Superior temporal gyrus (tissue), 1 donor: ENCODE results near the gene RFX5.
"Not testable (repeated sequence)": the region's sequence is repeated elsewhere in the genome, so short reads cannot be mapped to it uniquely, and the experiment has no call there.

Source experiments
- DNase-seq: peaks from one replicate; pipeline ENCODE4 v3.0.0-alpha.2; 2016; ENCODE audit errors: extremely low spot score

RFX5 gene

DNA sequence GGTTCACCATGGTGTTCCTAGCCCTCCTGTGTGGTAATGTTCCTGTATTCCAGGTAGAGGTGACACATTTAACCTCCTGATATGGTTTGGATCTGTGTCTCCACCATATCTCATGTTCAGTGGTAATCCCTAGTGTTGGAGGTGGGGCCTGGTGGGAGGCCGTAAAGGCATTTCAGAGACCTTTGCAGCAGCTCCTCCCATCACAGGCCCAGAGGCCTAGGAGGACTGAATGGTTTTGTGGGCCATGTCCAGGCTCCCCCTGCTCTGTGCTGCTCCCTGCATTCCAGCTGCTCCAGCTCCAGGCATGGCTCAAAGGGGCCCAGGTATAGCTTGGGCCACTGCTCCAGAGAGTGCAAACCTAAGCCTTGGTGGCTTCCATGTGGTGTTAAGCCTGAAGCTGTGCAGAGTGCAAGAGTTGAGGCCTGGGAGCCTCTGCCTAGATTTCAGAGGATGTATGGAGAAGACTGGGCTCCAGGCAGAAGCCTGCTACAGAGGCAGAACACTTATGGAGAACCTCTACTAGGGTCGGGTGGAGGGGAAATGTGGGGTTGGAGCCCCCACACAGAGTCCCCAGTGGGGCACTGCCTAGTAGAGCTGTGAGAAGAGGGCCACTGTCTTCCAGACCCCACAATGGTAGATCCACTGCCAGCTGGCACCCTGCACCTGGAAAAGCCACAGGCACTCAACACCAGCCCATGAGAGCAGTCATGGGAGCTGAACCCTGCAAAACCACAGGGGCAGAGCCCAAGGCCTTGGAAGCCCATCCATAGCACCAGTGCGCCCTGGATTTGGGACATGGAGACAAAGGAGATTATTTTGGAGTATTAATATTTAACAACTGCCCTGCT is 15.5 kb upstream of the RFX5 start:
- no peak for DNase-seq

- DNase-seq: no peak
Observed at GRCh38 chr1:151361883-151362282, 14.8 kb upstream of the RFX5 start.

DNA sequence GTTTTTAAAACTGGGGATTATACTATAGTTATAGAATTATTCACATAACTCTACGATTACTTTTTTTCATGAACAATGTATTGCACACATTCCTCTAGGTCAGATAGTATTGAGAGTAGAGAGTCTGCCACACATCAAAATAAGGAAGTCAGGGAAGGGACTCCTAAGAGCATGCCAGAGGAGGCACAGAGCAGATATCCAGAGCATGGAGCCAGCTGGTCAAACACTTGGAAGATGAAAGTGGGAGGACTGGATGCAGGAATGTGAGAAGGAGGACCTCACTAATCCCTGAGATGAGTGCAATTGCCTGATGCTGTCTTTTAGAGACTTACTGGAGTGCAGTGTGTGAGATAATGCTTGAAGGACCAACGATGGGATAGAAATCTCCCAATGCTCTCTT is 9.6 kb upstream of the RFX5 start:
- no peak for DNase-seq

DNA sequence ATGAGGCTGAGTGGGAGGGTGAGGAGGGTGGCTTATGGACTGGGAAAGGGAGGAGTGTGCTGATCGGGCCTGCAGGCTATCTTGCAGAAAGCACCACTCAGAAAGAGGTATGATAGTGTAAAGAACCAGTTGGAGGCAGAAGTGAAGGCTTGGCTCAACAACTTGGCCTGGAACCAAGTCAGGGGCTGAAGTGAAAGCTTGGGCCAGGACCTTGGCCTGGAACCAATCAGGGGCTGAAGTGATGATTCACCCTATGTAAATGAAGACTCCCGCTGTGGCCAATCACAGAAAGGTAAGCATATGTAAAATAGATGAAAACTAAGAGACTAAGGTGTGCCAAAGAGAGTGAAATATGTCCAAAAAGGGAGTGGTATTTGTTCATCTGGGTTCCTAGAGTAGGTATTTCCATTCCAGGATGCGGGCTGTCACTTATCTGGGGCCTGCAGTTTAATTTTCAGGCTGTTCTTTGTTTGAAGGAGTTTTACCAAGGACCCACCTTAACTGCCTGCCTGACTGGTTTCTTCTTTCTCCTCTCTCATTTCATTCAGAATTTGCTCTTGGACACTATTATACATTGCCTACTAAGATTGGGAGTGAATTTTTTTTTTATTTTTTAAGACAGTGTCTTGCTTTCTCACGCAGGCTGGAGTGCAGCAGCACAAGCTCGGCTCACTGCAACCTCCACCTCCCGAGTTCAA is 5.1 kb upstream of the RFX5 start:
- DNase-seq: no peak

GRCh38 chr1:151350323-151350722 is 3.3 kb upstream of the RFX5 start:
- DNase-seq: not testable (repeated sequence)

DNA sequence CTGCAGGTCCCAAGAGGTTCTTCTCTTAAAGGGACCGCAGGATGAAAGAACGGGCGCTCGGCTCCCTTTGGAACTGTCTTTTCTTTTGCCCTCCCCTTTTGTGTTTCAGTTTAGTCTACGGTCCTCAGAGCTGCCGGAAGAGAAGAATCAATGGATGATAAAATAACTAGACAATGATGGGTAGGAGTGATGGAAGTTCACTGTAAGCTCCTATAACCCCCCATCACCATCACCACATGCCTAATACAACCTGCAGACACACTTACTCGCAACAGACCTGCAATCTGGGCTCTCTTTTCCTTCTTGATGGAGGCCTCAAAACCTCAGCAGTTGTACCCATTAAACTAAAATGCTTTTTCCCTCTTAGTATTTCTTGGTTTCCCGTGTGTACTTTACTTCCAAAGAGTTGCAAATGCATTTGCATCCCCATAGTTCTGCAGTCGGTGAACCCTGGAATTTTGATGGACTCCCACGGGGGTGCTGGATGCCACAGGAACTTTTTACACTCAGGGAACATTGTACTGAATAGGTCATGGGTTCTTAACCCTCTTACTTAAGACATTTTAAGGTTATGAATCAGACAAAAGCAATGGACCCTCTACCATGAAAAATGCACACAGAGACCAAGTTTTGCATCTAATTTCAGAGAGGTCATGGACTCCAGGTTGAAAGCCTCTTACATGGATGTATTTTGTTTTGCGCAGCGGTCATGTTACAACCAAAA is 633 bp upstream of the RFX5 start:
- no peak for DNase-seq

DNA sequence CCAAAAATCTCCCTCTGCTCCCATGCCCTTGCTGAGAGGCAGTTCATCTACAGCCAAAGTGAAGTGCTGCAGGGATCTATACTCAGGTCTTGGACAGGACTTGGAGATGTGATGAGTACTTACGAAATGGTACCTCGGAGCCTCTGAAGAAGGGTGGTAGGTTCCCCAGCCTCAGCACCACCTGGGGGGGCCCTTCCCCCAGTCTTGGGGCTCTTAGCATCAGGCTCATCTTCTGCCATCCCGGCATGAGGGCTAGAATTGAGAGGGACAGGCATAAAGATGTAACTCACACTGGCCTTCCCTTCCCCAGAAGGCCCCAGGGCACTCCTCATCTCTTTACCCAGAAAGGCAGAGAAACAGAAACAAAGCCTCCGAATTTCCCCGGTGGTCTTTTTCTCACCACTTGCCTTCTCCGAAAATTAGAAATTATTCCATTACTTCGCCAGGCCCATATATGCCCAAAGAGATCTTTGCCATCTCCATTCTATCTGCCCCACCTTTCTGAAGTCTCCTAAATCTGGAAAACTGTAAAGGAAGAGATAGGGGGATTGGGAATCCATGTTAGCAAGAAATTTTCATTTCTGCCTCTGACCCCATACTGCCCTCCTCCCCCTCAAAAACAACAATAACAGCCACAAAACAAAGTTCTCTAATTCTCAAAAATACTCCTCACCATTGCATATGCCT is 827 bp downstream of the RFX5 start:
- DNase-seq: no peak

DNA sequence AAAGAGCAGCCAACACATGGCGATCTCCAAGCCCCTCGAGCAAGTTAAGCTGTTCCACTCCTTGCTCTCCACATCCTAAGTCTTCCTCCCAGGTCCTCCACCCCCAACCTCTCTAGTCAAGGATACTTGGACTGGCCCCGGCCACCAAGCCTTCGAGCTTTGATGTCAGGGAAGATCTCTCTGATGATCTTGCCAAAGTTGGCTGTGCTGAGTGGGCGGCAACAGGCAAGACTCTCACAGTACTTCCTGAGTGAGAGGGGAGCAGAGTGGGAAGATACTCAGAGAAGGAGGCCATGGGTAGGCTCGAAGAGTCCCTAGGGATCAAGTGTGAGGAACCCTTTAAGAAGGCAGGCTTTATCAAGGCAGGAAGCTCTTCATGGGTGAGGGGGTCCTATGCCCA is 2.8 kb downstream of the RFX5 start:
- DNase-seq: no peak

DNA sequence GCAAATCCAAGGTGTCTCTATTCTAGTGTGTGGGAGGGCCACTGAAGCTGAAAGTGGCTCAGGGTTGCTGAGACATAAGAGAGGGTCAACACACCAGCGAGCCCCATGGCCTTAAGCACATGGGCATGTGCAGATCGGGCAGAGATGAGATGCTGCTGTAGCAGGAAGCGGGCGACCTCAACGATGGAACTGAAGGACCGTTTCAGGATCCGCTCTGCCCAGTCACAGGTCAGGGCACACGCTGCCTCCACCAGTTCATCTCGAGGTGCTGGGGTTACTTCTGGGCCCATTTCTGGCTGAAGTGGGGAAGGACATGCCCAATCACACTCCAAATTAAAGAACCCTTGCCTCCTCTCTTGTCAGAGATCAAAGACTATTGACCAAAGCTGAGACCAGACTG is 3.5 kb downstream of the RFX5 start:
- no peak for DNase-seq

GRCh38 chr1:151342569-151342968 is 4.5 kb downstream of the RFX5 start:
- DNase-seq: no peak

DNA sequence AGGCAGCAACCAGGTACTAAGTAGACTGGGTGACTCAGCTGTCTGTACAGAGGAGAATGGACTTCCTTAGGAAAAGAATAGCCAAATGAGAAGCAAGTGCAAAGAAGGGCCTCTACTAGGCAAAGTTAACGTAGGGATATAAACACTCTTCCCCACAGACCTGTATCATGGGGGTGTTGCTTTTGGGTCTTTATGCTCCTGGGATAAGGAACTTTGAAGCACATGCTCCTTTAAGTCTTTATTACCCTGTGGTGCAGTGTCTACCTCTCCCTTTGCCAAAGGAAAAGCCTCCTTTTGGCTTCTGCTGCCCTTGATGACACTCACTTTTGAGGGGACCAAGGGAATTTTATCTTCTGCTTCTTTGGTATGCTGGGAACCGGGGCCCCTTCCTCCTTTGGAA is 5.0 kb downstream of the RFX5 start:
- DNase-seq: no peak

DNA sequence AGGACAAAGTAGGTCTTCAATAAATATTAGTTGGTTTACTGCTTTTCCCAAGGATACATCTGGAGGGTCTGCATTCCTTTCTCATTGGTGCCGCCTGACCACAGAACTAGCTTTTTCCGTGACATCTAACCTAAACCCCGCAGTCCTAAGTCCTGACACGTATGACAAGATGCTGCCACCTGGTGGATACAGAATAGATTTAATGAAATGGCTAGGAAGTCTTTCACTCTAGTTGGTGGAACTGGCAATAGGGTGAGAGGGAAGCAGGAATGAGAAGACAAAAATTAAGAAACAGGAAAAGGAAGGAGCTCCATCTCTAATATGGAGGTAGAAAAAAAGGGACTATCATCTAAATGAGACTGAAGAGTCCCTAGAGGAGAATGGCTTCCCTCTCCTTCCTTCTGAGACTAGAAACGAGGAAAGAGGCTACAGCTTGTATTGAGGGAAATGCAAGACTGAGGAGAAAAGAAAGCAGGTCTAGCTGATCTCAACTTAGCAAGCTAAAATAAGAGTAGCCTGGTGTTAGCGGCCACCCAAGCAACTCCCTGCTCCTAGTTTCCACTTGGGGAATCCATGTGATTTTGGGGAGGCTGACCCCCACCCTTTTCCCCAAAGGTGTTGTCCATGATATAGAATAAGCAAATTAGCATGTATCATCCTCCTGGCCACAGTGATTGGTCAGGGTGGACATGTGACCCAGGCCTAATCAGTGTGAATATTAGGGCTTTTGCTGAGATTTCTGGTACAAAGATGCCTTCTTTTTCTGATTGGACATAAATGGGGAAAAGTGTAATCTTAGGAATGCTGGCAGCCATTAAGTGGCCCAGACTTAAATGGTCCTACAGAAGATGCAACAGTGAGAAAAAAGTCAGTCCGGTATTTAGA is 5.9 kb downstream of the RFX5 start:
- DNase-seq: peak; percentile 98

GRCh38 chr1:151336556-151336955 is 10.5 kb downstream of the RFX5 start:
- DNase-seq: no peak

DNA sequence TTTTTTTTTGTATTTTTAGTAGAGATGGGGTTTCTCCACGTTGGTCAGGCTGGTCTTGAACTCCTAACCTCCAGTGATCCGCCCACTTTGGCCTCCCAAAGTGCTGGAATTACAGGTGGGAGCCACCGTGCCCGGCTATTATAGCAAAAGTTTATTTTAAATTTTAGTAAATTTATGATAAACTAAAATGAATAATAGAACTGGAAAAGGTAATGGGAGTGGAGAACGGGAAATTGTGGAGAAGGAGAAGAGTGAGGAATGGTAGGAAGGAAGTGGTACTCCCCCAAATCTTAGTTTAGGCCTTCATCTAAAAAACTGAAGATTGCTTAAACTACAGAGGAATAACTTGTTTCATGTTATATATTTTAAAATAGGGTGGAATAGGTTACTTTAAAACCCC is 12.2 kb downstream of the RFX5 start:
- no peak for DNase-seq

DNA sequence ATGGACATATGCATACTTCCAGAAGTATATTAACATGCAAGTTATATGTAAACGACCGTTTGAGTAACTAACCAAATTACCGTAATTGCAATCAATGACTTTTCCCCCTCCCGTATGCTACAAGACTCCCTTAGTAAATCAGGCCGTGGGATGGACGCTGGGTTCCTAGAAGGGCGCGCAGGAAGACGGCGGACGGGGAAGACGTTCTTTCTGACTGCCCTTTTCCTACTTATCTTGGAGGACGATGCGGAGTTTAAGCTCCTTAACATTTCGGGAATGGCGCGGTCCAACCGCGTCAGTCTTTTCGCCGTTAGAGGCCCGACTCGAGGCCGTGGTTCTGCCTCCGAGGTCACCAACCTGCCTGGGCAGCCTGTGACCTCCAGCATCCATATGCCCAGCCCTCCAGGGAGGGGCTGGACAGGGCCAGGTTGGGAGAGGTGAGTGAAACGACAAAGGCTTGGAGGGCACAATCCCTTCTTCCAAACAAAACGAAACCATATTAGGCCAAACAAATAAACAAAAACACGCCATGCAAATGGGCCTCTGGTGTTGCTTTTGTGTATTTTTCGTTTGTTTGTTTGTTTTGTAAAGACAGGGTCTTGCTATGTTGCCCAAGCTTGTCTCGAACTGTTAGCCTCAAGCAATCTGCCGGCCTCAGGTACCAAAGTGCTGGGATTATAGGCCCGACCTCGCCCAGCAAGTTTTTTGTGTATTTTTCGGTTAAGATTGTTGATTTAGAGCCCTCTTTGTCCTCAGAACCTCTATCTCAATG is 19.0 kb downstream of the RFX5 start:
- no peak for DNase-seq

DNA sequence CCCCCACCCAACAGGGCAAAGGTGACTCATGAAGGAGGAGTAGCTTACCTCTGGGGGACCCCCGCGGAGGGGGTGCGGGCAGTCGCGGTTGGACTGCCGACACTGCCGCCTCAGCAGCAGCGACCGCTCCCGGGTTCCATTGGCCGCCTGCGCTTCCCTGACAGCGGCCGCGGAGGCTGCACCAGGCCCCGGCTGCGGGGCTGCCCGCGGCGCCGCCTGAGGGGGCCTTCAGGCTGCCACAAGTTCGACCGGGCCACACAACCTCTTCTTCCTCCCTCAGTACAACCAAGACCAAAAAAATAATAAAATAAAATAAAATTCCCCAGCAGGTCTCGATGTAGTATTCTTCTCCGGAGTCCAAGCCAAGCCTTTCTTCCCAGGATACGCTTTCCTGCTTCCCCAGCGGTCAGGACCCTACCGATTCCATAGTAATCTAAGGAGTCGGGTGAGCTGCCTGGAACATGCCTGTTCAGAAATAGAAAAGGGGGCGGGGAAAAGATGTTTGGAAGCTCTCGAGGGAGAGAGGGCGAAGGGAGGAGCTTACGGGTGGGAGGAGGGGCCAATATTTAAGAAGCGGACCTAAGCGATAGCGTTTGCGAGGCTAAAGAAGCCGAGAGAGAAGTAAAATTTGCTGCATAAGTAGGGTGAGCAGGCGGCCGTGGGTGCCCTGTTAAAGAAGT is 19.7 kb downstream of the RFX5 start, which contains the start of gene PI4KB:
Gene PI4KB, minus strand, starts transcription at position 194 of the 680 bp plus-strand sequence. CDS start 10,935 bp downstream, outside the sequence.
- peak; percentile 98 for DNase-seq

DNA sequence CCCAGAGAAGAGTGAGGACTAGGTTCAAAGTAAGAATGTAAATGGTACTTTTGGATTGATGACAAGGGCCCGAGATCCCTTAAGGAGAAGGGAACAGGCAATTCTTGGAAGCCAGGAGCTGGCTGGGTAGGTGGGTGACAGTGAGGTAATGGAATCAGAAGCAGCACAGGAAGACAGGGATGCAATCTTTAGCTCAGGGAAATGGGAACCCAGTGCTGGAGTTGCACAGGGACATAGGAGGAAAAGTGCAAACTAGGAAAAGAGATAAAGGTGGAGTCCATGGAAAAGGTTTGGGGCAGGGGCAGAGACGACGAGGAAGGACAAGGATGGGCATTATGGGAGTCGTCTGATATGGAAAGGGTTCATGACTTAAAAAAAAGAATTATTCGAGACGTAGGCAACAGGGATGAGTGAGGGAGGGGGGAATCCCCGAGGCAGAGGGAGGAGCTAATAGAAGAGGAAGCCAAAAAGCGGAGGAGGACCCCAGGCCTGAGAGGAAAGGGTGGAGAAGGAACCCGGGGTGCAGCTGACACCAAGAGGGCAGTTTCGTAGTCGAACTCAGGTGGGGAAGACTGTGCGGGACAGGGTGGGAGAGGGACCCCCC is 20.3 kb downstream of the RFX5 start:
- DNase-seq: peak; percentile 50

DNA sequence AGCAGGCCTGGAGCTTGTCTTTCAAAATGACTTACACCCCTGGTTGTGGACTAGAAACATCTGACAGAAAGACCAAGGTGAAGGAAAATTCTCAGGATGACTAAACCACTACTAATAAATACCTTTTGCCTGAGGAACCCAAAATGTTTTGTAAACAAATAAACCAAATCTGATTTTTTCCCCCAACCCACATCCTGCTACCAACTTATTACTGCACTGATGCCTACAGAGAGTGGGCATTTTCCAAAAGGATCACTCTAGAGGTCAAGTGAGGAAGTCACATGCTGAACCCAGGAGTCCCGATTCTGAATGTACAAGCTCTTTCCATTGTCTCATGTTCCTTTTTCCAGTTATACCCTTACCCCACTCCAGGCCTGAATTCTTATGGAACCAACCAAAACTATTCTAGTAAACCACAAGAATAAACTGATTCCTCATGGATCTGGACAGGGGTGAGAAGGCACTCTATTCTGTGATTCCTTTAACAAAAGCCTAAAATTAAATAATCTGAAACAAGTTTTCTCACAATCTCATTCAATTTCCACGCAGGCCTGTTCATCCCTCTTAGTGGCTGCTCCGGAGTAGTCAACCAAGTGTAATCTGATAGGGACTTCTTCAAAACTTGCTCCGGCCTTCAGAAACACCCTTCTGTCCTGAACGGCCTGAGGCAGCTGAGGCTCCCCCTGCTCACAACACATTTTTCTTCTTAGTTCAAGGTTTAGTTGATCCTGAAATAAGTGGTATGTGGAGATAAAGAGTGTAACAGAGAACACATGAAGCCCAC is 21.2 kb downstream of the RFX5 start:
- no peak for DNase-seq
